ENCODE results near the gene PSMA2. TPM values are rescaled to one million over a fixed set of nuclear protein-coding genes. Genes with fewer than 3 reads are reported as not detected.
A peak's percentile ranks its signal among the peaks of the same experiment; 100 is the strongest.

PSMA2 gene
- total RNA-seq, 4 donors from 2014 or later, result 36.3 to 105 (median 73.2) TPM

GRCh38 chr7:42932811-42933591 lies 1.0 kb upstream of the PSMA2 start:
- 0 to 1% methylated on average over 10 to 17 of the region's 17 CpGs for WGBS, 2 donors (ENCODE audit: low coverage in 1 of 2)
- ATAC-seq, result no peak

GRCh38 chr7:42931447-42931833 lies 534 bp downstream of the PSMA2 start:
- Histone ChIP-seq H3K4me1 (peaks cover 8 to 67% (median 18%) of the 10 kb centered on the region in 3 donors), H3K27ac (peak overlapping the region in 3 of 4 donors; percentile 80 to 88 (median 87)), H3K27me3 (no peaks in the 10 kb centered on the region), H3K4me3 (peak overlapping the region; percentile 80 to 90), H3K36me3 (peaks cover 0 to 30% of the 10 kb centered on the region in 2 donors), H3K9me3 (no peaks in the 10 kb centered on the region)
- no peak for ATAC-seq
- no peak for TF ChIP-seq POLR2A (IDR thresholded peaks at IDR 0.05)
- TF ChIP-seq CTCF (IDR thresholded peaks at IDR 0.05), result no peak
- TF ChIP-seq EP300 (IDR thresholded peaks at IDR 0.05), result no peak
- TF ChIP-seq POLR2AphosphoS5 (IDR thresholded peaks at IDR 0.05), result no peak
- 0 to 5% methylated on average over 8 to 11 of the region's 12 CpGs for WGBS, 2 donors (ENCODE audit: low coverage in 1 of 2)

More at GRCh38 chr7:42932811-42933591, 1.0 kb upstream of the PSMA2 start:
- H3K27me3 ChIP-seq, result no peaks in the 10 kb centered on the region
- peaks cover 0 to 33% of the 10 kb centered on the region in 2 donors for H3K36me3 ChIP-seq
- H3K27ac ChIP-seq, result peak overlapping the region; percentile 6 to 88 (median 83)
- H3K9me3 ChIP-seq, result no peaks in the 10 kb centered on the region
- TF ChIP-seq POLR2AphosphoS5 (IDR thresholded peaks at IDR 0.05), result no peak
- TF ChIP-seq CTCF (IDR thresholded peaks at IDR 0.05), result no peak
- no peak for TF ChIP-seq POLR2A (IDR thresholded peaks at IDR 0.05)
- TF ChIP-seq EP300 (IDR thresholded peaks at IDR 0.05), result no peak
- peaks cover 8 to 58% (median 18%) of the 10 kb centered on the region in 3 donors for H3K4me1 ChIP-seq
- peak overlapping the region; percentile 80 to 90 for H3K4me3 ChIP-seq

- Histone ChIP-seq H3K27me3 (no peaks in the 10 kb centered on the region), H3K4me3 (peak overlapping the region; percentile 80 to 90), H3K4me1 (peaks cover 8 to 67% (median 18%) of the 10 kb centered on the region in 3 donors), H3K36me3 (peaks cover 5 to 30% of the 10 kb centered on the region in 2 donors), H3K27ac (no peak overlapping the region), H3K9me3 (no peaks in the 10 kb centered on the region)
- 1 to 2% methylated on average over 5 of the region's 5 CpGs for WGBS, 2 donors (ENCODE audit: low coverage in 1 of 2)
- no peak for ATAC-seq
- no peak for TF ChIP-seq POLR2A (IDR thresholded peaks at IDR 0.05)
- TF ChIP-seq POLR2AphosphoS5 (IDR thresholded peaks at IDR 0.05), result peak; percentile 17
Measured at GRCh38 chr7:42930889-42931288, 1.1 kb downstream of the PSMA2 start.

- no peak overlapping the region for H3K27ac ChIP-seq
- H3K9me3 ChIP-seq, result no peaks in the 10 kb centered on the region
- peaks cover 13 to 33% of the 10 kb centered on the region in 2 donors for H3K36me3 ChIP-seq
- WGBS, 2 donors (ENCODE audit: low coverage in 1 of 2), result 52 to 67% methylated on average over 3 of the region's 3 CpGs
- H3K4me1 ChIP-seq, result peaks cover 8 to 58% (median 18%) of the 10 kb centered on the region in 3 donors
- no peak for TF ChIP-seq CTCF (IDR thresholded peaks at IDR 0.05)
- TF ChIP-seq EP300 (IDR thresholded peaks at IDR 0.05), result no peak
- no peak for TF ChIP-seq POLR2A (IDR thresholded peaks at IDR 0.05)
- no peak for TF ChIP-seq POLR2AphosphoS5 (IDR thresholded peaks at IDR 0.05)
- no peak for ATAC-seq
- H3K4me3 ChIP-seq, result no peak overlapping the region
- no peaks in the 10 kb centered on the region for H3K27me3 ChIP-seq
Measured at GRCh38 chr7:42929449-42929848, 2.5 kb downstream of the PSMA2 start.

- TF ChIP-seq CTCF (IDR thresholded peaks at IDR 0.05), result no peak
- no peak for TF ChIP-seq POLR2A (IDR thresholded peaks at IDR 0.05)
- no peak for TF ChIP-seq EP300 (IDR thresholded peaks at IDR 0.05)
- TF ChIP-seq POLR2AphosphoS5 (IDR thresholded peaks at IDR 0.05), result no peak
- Histone ChIP-seq H3K36me3 (peaks cover 13 to 40% of the 10 kb centered on the region in 2 donors), H3K9me3 (no peaks in the 10 kb centered on the region), H3K27ac (no peak overlapping the region), H3K27me3 (no peaks in the 10 kb centered on the region), H3K4me1 (peaks cover 8 to 51% (median 18%) of the 10 kb centered on the region in 3 donors), H3K4me3 (no peak overlapping the region)
- ATAC-seq, result no peak
- 54 to 70% methylated on average over 1 to 3 of the region's 3 CpGs for WGBS, 2 donors (ENCODE audit: low coverage in 1 of 2)
Measured at GRCh38 chr7:42928754-42929153, 3.2 kb downstream of the PSMA2 start.
